ENCODE results near the gene SUGP1. TPM values are rescaled to one million over a fixed set of nuclear protein-coding genes. Genes with fewer than 3 reads are reported as not detected.

SUGP1 gene
- polyA plus RNA-seq, 1 donor (not counting 4 experiments of a cell fraction or from before 2014, with no cell fraction given): 28.6 TPM

GRCh38 chr19:19292607-19293006 is 27.7 kb downstream of the SUGP1 start:
- dilution Hi-C loops (cut with MboI; ENCODE audit: extremely low pct_ligation_motif_present, low sequenced_read_pairs): no loop called here
- H3K27ac ChIP-seq (ENCODE audit: control insufficient read depth, insufficient read depth, low read length): no peak overlapping the region
- H3K36me3 ChIP-seq (ENCODE audit: control insufficient read depth in 2 of 2, extremely low read depth in 1 of 2, insufficient read depth in 2 of 2, low read length in 2 of 2): peaks cover 14 to 15% of the 10 kb centered on the region in 2 experiments
- no peaks in the 10 kb centered on the region for H3K27me3 ChIP-seq (ENCODE audit: control insufficient read depth, extremely low read depth, insufficient read depth, low read length)
- H3K9me1 ChIP-seq (ENCODE audit: control insufficient read depth, extremely low read depth, insufficient read depth, low read length): no peaks in the 10 kb centered on the region
- DNase-seq (ENCODE audit: low read depth, low spot score): no peak
- no peak overlapping the region for H3K4me2 ChIP-seq (ENCODE audit: control insufficient read depth, extremely low read depth, insufficient read depth, low read depth, low read length)
- no peak for FAIRE-seq
- no peaks in the 10 kb centered on the region for H3K9me3 ChIP-seq (ENCODE audit: control insufficient read depth, low read depth, low read length)
- no peaks in the 10 kb centered on the region for H3K4me1 ChIP-seq (ENCODE audit: control insufficient read depth, extremely low read depth, insufficient read depth, low read length)
- H2AFZ ChIP-seq (ENCODE audit: control insufficient read depth, low read length): no peak overlapping the region
- H3K79me2 ChIP-seq (ENCODE audit: control insufficient read depth, insufficient read depth, low read length): no peaks in the 10 kb centered on the region
- no peak overlapping the region for H3K4me3 ChIP-seq (ENCODE audit: control insufficient read depth in 2 of 3, extremely low read depth in 1 of 3, insufficient read depth in 2 of 3, low read depth in 1 of 3, low read length in 3 of 3)
- TF ChIP-seq CTCF (optimal IDR thresholded peaks at IDR 0.05 in 1 of 3, IDR thresholded peaks at IDR 0.05 in 1 of 3, conservative IDR thresholded peaks at IDR 0.05 in 1 of 3; ENCODE audit: extremely low read depth in 1 of 3, insufficient read depth in 2 of 3, low read length in 3 of 3): no peak
- no peaks in the 10 kb centered on the region for H4K20me1 ChIP-seq (ENCODE audit: control insufficient read depth, extremely low read depth, insufficient read depth, low read length)
- no peak overlapping the region for H3K9ac ChIP-seq (ENCODE audit: control insufficient read depth, extremely low read depth, insufficient read depth, low read length)

DNA sequence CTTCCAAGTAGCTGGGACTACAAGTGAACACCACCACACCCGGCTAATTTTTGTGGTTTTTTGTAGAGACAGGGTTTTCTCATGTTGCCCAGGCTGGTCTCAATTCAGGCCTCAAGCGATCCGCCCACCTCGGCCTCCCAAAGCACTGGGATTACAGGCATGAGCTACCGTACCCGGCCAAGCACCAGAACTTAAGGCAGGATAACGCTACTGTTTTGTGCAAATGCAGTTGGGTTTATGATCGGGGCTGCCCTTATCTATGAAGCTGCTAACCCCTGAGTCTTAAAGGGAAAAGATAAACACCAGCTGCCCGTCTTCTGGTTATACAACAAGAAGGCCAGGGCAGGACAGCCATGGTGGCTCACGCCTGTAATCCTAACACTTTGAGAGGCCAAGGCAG is 34.6 kb downstream of the SUGP1 start:
- no peak for TF ChIP-seq CTCF (optimal IDR thresholded peaks at IDR 0.05 in 1 of 3, IDR thresholded peaks at IDR 0.05 in 1 of 3, conservative IDR thresholded peaks at IDR 0.05 in 1 of 3; ENCODE audit: extremely low read depth in 1 of 3, insufficient read depth in 2 of 3, low read length in 3 of 3)
- no peak for TF ChIP-seq EZH2 (IDR thresholded peaks at IDR 0.05; ENCODE audit: low read length)
- H3K27ac ChIP-seq (ENCODE audit: control insufficient read depth, insufficient read depth, low read length): no peak overlapping the region
- H3K4me1 ChIP-seq (ENCODE audit: control insufficient read depth, extremely low read depth, insufficient read depth, low read length): no peaks in the 10 kb centered on the region
- no peak overlapping the region for H3K9ac ChIP-seq (ENCODE audit: control insufficient read depth, extremely low read depth, insufficient read depth, low read length)
- H3K36me3 ChIP-seq (ENCODE audit: control insufficient read depth in 2 of 2, extremely low read depth in 1 of 2, insufficient read depth in 2 of 2, low read length in 2 of 2): peaks cover 12 to 14% of the 10 kb centered on the region in 2 experiments
- DNase-seq (ENCODE audit: low read depth, low spot score): no peak
- H3K27me3 ChIP-seq (ENCODE audit: control insufficient read depth, extremely low read depth, insufficient read depth, low read length): no peaks in the 10 kb centered on the region
- no peaks in the 10 kb centered on the region for H3K79me2 ChIP-seq (ENCODE audit: control insufficient read depth, insufficient read depth, low read length)
- dilution Hi-C loops (cut with MboI; ENCODE audit: extremely low pct_ligation_motif_present, low sequenced_read_pairs): no loop called here
- H3K9me1 ChIP-seq (ENCODE audit: control insufficient read depth, extremely low read depth, insufficient read depth, low read length): no peaks in the 10 kb centered on the region
- no peak for FAIRE-seq
- no peak overlapping the region for H2AFZ ChIP-seq (ENCODE audit: control insufficient read depth, low read length)
- no peak overlapping the region for H3K4me2 ChIP-seq (ENCODE audit: control insufficient read depth, extremely low read depth, insufficient read depth, low read depth, low read length)
- H3K4me3 ChIP-seq (ENCODE audit: control insufficient read depth in 2 of 3, extremely low read depth in 1 of 3, insufficient read depth in 2 of 3, low read depth in 1 of 3, low read length in 3 of 3): no peak overlapping the region
- no peaks in the 10 kb centered on the region for H3K9me3 ChIP-seq (ENCODE audit: control insufficient read depth, low read depth, low read length)
- no peaks in the 10 kb centered on the region for H4K20me1 ChIP-seq (ENCODE audit: control insufficient read depth, extremely low read depth, insufficient read depth, low read length)
